Ovary (tissue), 9 donors: ENCODE results near the gene CPZ. TPM values are rescaled to one million over a fixed set of nuclear protein-coding genes. Genes with fewer than 3 reads are reported as not detected.

Experiments
- DNase-seq, 5 donors: peaks; one replicate each; pipeline ENCODE4 v3.0.0-alpha.2; 2019 to 2020
- H3K27ac ChIP-seq, 2 donors: fragments of 200-600 bp; one replicate each; pipeline versions ENCODE4 v1.5.1 to v1.8.0; 2019 to 2022
- H3K27me3 ChIP-seq: fragments of 200-600 bp; one replicate; pipeline ENCODE4 v1.8.0; 2022
- H3K36me3 ChIP-seq: fragments of 200-600 bp; sonication (generic); one replicate; pipeline ENCODE4 v1.5.1; 2019
- H3K4me1 ChIP-seq: one replicate; pipeline ENCODE4 v1.8.1; 2013; ENCODE audit warnings: mild to moderate bottlenecking, moderate library complexity; ENCODE audit not compliant: insufficient read depth
- H3K4me3 ChIP-seq: fragments of 200-600 bp; sonication (generic); one replicate; pipeline ENCODE4 v1.5.1; 2017
- H3K9me3 ChIP-seq, 2 donors: fragments of 200-600 bp in 1 of 2; sonication (generic) in 1 of 2; one replicate each; pipeline versions ENCODE4 v1.5.1 to v1.8.1; 2013 to 2019; ENCODE audit warnings: mild to moderate bottlenecking in 1 of 2, moderate library complexity in 1 of 2
- CTCF ChIP-seq, 3 donors: fragments of 450-650 bp in 2 of 3; fragments of 200-600 bp in 1 of 3; IDR thresholded peaks; one replicate each; pipeline versions ENCODE4 v1.5.1 to v1.8.0; 2016 to 2022; ENCODE audit warnings: antibody characterized with exemption in 3 of 3, mild to moderate bottlenecking in 1 of 3
- EP300 ChIP-seq: sonication (generic); formaldehyde crosslinking; IDR thresholded peaks from one replicate; pipeline ENCODE4 v1.6.1; 2017; ENCODE audit warnings: antibody characterized with exemption
- POLR2A ChIP-seq: fragments of 450-650 bp; IDR thresholded peaks from one replicate; pipeline ENCODE4 v1.6.1; 2017; ENCODE audit warnings: antibody characterized with exemption, mild to moderate bottlenecking, moderate library complexity
- WGBS, 3 donors: extraction: QIAGEN DNeasy Blood & Tissue Kit in 1 of 3; methylation state at CpG; one replicate each; pipeline versions ENCODE4 v1.1.5 to v1.1.7; 2013 to 2017; 5-methylcytosine and 5-hydroxymethylcytosine counted together
- intact Hi-C, 4 donors: fragments of 100-400 bp; cut with DNase I; formaldehyde crosslinking; loops; one replicate each; pipeline versions ENCODE4 v1.11.0 to v1.15.1; 2022 to 2023
- polyA plus RNA-seq, 2 donors: library from polyadenylated mRNA; stranded (reverse); fragments of 200-250 nt in 1 of 2; fragments of 350-450 nt in 1 of 2; fragmentation: Illumina TruSeq in 1 of 2; extraction: RNeasy Lipid Tissue Mini Kit (QIAGEN cat#74804) in 1 of 2; gene quantifications; one replicate each; pipeline ENCODE4 v1.2.3, GENCODE V29; 2013 to 2014
- total RNA-seq, 7 donors: library from RNA; depleted of rRNA in 2 of 7; stranded (reverse); fragments of >200 nt in 2 of 7; fragmentation: NEBNext Ultra II Directional in 3 of 7; extraction: Animal tissue kit (Norgen Biotek cat#: 25700) in 3 of 7; gene quantifications; one replicate each; pipeline versions ENCODE4 v1.1.0 to v1.2.4, GENCODE V29; 2016 to 2023
- donor health status: DM: no; HTN: no; CAD: no; lungs with moderate emphysema.
- donor health status: DM: no; HTN: no; CAD: no.
- donor health status: Bipolar disorder and iron deficiency.
- donor health status: DM: yes; HTN: yes; CAD: no.
- donor health status: DM: no; HTN: no; CAD: no.
- donor health status: DM: yes; HTN: yes; CAD: no.

Gene CPZ
- total and polyA plus RNA-seq, 9 donors: 51.0 to 212 (median 129) TPM

GRCh38 chr4:8646296-8647093 is 53.9 kb downstream of the CPZ start:
- Histone ChIP-seq H3K27ac (no peak overlapping the region), H3K9me3 (no peaks in the 10 kb centered on the region), H3K4me3 (no peak overlapping the region), H3K4me1 (no peaks in the 10 kb centered on the region), H3K36me3 (no peaks in the 10 kb centered on the region), H3K27me3 (no peaks in the 10 kb centered on the region)
- intact Hi-C loops: no loop called here
- DNase-seq: peak in 3 of 5 donors; percentile 1 to 13 (median 6)
- WGBS, 3 donors: 76 to 84% (median 83%) methylated on average over 35 to 36 of the region's 36 CpGs
- no peak for TF ChIP-seq EP300
- no peak for TF ChIP-seq POLR2A
- TF ChIP-seq CTCF (IDR thresholded peaks at IDR 0.05): no peak

- Histone ChIP-seq H3K27ac (no peak overlapping the region), H3K36me3 (no peaks in the 10 kb centered on the region), H3K27me3 (no peaks in the 10 kb centered on the region), H3K9me3 (no peaks in the 10 kb centered on the region), H3K4me3 (no peak overlapping the region), H3K4me1 (no peaks in the 10 kb centered on the region)
- TF ChIP-seq POLR2A: no peak
- TF ChIP-seq CTCF (IDR thresholded peaks at IDR 0.05): no peak
- no peak for TF ChIP-seq EP300
- WGBS, 3 donors: 87 to 89% (median 89%) methylated on average over 14 of the region's 14 CpGs
- intact Hi-C loops: no loop called here
- peak in 2 of 5 donors; percentile 1 to 2 for DNase-seq
Observed at GRCh38 chr4:8647094-8647570, 54.6 kb downstream of the CPZ start.

- DNase-seq: peak in 3 of 5 donors; percentile 2 to 16 (median 7)
- Histone ChIP-seq H3K27me3 (no peaks in the 10 kb centered on the region), H3K27ac (no peak overlapping the region), H3K4me3 (no peak overlapping the region), H3K4me1 (no peaks in the 10 kb centered on the region), H3K9me3 (no peaks in the 10 kb centered on the region), H3K36me3 (no peaks in the 10 kb centered on the region)
- TF ChIP-seq CTCF (IDR thresholded peaks at IDR 0.05) (no peak), EP300 (no peak), POLR2A (no peak)
- intact Hi-C loops: no loop called here
- WGBS, 3 donors: 76 to 79% (median 78%) methylated on average over 10 to 13 of the region's 13 CpGs
Observed at GRCh38 chr4:8647626-8648025, 55.1 kb downstream of the CPZ start.

GRCh38 chr4:8648296-8648695 is 55.7 kb downstream of the CPZ start:
- no peak for TF ChIP-seq POLR2A
- no peak for TF ChIP-seq CTCF (IDR thresholded peaks at IDR 0.05)
- TF ChIP-seq EP300: no peak
- H3K36me3 ChIP-seq: no peaks in the 10 kb centered on the region
- peak in 2 of 5 donors; percentile 1 to 3 for DNase-seq
- no peak overlapping the region for H3K4me3 ChIP-seq
- no peak overlapping the region for H3K27ac ChIP-seq
- H3K9me3 ChIP-seq: no peaks in the 10 kb centered on the region
- no peaks in the 10 kb centered on the region for H3K4me1 ChIP-seq
- intact Hi-C loops: no loop called here
- no peaks in the 10 kb centered on the region for H3K27me3 ChIP-seq
- WGBS, 3 donors: 86 to 88% (median 88%) methylated on average over 6 of the region's 6 CpGs
